Mammary epithelial cell (primary cell): Measurements from ENCODE around the gene SPHK1.

Source experiments
- EZH2 ChIP-seq: IDR thresholded peaks from 2 replicates; pipeline ENCODE4 v1.6.1; 2012; ENCODE audit warnings: low read length, inconsistent platforms, borderline replicate concordance
- TF ChIP-seq, protein P1 (sequence below), 2 donors: IDR thresholded peaks in 1 of 2; conservative IDR thresholded peaks in 1 of 2; 2 replicates each; pipeline ENCODE4 v1.5.1; 2011 to 2012; ENCODE audit warnings: inconsistent platforms in 2 of 2, low read length in 2 of 2, mild to moderate bottlenecking in 2 of 2, control low read depth in 1 of 2, low read depth in 1 of 2; ENCODE audit not compliant: insufficient read depth in 1 of 2; ENCODE audit errors: extremely low read depth in 1 of 2

DNA sequence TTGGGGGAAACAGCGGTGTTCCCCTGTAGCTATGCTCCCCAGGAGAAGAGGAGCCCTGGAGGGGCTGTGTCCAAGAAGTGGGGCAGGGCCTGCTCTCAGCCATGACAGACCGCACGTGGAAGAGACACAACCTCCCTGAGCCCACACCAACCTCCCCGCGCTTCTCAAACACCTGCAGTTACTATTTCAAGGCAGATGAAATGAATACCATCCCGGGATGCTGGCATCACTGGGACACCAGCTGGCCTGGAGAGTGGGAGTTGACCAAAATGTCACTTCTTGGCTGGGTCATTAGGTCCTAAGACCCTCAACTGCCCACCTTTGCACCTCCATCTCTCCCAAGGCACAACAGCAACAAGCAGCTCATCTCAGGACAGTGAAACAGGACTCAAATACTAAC is 32.0 kb downstream of the SPHK1 start:
- TF ChIP-seq, protein P1, sequence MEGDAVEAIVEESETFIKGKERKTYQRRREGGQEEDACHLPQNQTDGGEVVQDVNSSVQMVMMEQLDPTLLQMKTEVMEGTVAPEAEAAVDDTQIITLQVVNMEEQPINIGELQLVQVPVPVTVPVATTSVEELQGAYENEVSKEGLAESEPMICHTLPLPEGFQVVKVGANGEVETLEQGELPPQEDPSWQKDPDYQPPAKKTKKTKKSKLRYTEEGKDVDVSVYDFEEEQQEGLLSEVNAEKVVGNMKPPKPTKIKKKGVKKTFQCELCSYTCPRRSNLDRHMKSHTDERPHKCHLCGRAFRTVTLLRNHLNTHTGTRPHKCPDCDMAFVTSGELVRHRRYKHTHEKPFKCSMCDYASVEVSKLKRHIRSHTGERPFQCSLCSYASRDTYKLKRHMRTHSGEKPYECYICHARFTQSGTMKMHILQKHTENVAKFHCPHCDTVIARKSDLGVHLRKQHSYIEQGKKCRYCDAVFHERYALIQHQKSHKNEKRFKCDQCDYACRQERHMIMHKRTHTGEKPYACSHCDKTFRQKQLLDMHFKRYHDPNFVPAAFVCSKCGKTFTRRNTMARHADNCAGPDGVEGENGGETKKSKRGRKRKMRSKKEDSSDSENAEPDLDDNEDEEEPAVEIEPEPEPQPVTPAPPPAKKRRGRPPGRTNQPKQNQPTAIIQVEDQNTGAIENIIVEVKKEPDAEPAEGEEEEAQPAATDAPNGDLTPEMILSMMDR (conservative IDR thresholded peaks at IDR 0.05 in 1 of 2, IDR thresholded peaks at IDR 0.05 in 1 of 2; ENCODE audit: extremely low read depth in 1 of 2, insufficient read depth in 1 of 2, low read depth in 1 of 2, low read length in 2 of 2): no peak
- TF ChIP-seq EZH2: no peak
